ENCODE results near the gene BMP5. TPM values are rescaled to one million over a fixed set of nuclear protein-coding genes. Genes with fewer than 3 reads are reported as not detected.
A peak's percentile ranks its signal among the peaks of the same experiment; 100 is the strongest.

BMP5 gene
- total RNA-seq, 4 donors from 2014 or later = 1.8 to 5.6 (median 3.4) TPM

DNA sequence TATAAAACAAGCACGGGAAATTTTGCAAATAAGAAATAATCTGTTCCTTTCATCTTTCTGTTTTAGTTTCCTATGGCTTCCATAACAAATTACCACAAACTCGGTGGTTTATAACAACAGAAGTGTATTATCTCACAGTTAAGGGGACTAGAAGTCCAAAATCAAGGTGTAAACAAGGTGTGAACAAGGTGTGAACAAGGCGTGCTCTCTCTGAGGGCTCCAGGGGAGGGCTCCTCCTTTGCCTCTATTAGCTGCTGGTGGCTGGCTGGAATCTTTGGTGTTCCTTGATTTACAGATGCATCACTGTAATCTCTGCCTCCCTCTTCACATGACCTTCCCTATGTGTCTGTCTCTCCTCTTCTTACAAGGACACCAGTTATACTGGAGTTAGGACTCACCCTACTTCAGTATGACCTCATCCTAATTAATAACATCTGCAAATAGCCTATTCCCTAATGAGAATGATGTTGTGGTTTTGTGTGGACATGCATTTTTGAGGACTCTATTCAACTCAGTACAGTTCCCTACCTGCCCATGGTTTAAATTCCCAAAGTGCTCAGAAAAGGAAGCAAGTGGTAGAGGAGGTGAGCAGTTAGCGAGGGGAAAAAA lies 17.5 kb upstream of the BMP5 start:
- no peak overlapping the region for H3K4me3 ChIP-seq
- 70 to 75% methylated on average over 3 to 4 of the region's 4 CpGs for WGBS, 2 donors (ENCODE audit: low coverage in 1 of 2)
- H3K27me3 ChIP-seq = no peaks in the 10 kb centered on the region
- no peaks in the 10 kb centered on the region for H3K4me1 ChIP-seq
- TF ChIP-seq POLR2A (IDR thresholded peaks at IDR 0.05) (no peak), POLR2AphosphoS5 (IDR thresholded peaks at IDR 0.05) (no peak), EP300 (IDR thresholded peaks at IDR 0.05; ENCODE audit: low read depth) (no peak)
- TF ChIP-seq, protein P1, sequence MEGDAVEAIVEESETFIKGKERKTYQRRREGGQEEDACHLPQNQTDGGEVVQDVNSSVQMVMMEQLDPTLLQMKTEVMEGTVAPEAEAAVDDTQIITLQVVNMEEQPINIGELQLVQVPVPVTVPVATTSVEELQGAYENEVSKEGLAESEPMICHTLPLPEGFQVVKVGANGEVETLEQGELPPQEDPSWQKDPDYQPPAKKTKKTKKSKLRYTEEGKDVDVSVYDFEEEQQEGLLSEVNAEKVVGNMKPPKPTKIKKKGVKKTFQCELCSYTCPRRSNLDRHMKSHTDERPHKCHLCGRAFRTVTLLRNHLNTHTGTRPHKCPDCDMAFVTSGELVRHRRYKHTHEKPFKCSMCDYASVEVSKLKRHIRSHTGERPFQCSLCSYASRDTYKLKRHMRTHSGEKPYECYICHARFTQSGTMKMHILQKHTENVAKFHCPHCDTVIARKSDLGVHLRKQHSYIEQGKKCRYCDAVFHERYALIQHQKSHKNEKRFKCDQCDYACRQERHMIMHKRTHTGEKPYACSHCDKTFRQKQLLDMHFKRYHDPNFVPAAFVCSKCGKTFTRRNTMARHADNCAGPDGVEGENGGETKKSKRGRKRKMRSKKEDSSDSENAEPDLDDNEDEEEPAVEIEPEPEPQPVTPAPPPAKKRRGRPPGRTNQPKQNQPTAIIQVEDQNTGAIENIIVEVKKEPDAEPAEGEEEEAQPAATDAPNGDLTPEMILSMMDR (IDR thresholded peaks at IDR 0.05) = no peak
- DNase-seq = no peak
- no peaks in the 10 kb centered on the region for H3K36me3 ChIP-seq
- H3K27ac ChIP-seq = no peak overlapping the region
- in situ Hi-C loops (cut with MboI; ENCODE audit: low pct_ligation_motif_present in 1 of 4, low pct_unique_long_range_greater_than_20kb in 1 of 4, low sequenced_read_pairs in 3 of 4) (loop anchor here in 1 of 4 donors (25.0 kb wide), 1 partner anchor 456 kb away; no protein-coding TSS in a partner anchor), intact Hi-C loops (cut with DNase I; ENCODE audit: low total_unique reads) (no loop called here)
- H3K9me3 ChIP-seq = no peaks in the 10 kb centered on the region

DNA sequence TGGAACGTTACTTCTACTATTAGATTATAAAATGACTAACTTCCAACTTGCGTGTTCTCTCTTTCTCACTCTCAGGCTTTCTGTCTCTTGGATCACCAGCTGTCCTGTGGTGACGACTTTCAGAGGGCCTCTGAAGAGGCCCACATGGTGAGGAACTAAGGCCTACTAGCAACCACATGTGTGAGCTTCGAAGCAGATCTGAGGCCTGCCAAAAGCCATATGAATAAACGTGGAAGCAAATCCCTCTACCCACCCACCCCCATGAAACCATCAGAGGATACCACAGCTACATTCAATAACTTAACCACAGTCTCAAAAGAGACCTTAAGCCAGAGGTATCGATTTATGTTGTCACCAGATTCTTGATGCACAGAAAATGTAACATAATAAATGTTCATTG lies 13.5 kb upstream of the BMP5 start:
- Histone ChIP-seq H3K36me3 (no peaks in the 10 kb centered on the region), H3K4me1 (no peaks in the 10 kb centered on the region), H3K4me3 (no peak overlapping the region), H3K27ac (no peak overlapping the region), H3K27me3 (no peaks in the 10 kb centered on the region), H3K9me3 (no peaks in the 10 kb centered on the region)
- DNase-seq = no peak
- intact Hi-C loops (cut with DNase I; ENCODE audit: low total_unique reads) (no loop called here), in situ Hi-C loops (cut with MboI; ENCODE audit: low pct_ligation_motif_present in 1 of 4, low pct_unique_long_range_greater_than_20kb in 1 of 4, low sequenced_read_pairs in 3 of 4) (loop anchor here in 1 of 4 donors (25.0 kb wide), 1 partner anchor 452 kb away; no protein-coding TSS in a partner anchor)
- TF ChIP-seq, protein P1 (IDR thresholded peaks at IDR 0.05) = no peak
- TF ChIP-seq POLR2AphosphoS5 (IDR thresholded peaks at IDR 0.05) (no peak), EP300 (IDR thresholded peaks at IDR 0.05; ENCODE audit: low read depth) (no peak), POLR2A (IDR thresholded peaks at IDR 0.05) (no peak)
- WGBS, 2 donors (ENCODE audit: low coverage in 1 of 2) = 75 to 84% methylated on average over 4 to 6 of the region's 6 CpGs

DNA sequence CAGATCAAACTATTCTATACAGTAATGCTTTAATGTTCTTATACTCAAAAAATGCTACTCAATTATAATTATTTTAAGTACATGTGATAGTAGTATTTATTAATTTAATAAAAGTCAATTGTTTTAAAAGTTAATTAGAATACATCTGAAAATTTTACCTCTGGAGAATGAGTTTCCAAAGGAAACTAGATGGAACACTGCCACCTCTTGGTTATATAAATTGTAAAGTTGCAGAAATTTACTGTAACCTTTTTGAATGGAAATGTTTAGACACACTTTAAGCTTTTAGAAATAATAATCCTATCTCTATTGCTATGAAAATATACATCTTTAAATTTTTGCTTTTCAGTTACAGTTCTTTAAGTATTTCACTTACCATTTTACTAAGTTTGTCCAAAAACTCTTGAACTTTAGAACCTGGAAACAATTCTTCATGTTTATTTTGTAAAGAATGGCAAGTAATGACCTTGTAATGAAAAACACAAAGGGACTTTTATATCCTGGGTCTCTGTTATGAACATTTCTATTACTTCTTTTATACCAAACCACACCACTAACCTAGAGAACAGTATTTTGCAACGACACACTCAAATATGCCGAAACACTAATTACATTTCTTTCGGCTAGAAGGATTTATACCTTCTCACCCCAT lies 10.9 kb upstream of the BMP5 start:
- Histone ChIP-seq H3K4me3 (no peak overlapping the region), H3K4me1 (no peaks in the 10 kb centered on the region), H3K27me3 (no peaks in the 10 kb centered on the region), H3K9me3 (no peaks in the 10 kb centered on the region), H3K36me3 (no peaks in the 10 kb centered on the region), H3K27ac (no peak overlapping the region)
- TF ChIP-seq, protein P1 (IDR thresholded peaks at IDR 0.05) = peak in 4 of 5 experiments; percentile 16 to 33 (median 26)
- no peak for TF ChIP-seq POLR2A (IDR thresholded peaks at IDR 0.05)
- DNase-seq = no peak
- intact Hi-C loops (cut with DNase I; ENCODE audit: low total_unique reads) = no loop called here
- in situ Hi-C loops (cut with MboI; ENCODE audit: low pct_ligation_motif_present in 1 of 4, low pct_unique_long_range_greater_than_20kb in 1 of 4, low sequenced_read_pairs in 3 of 4) = loop anchor here in 1 of 4 donors (25.0 kb wide), 1 partner anchor 449 kb away; no protein-coding TSS in a partner anchor
- 76 to 87% methylated on average over 3 of the region's 3 CpGs for WGBS, 2 donors (ENCODE audit: low coverage in 1 of 2)

DNA sequence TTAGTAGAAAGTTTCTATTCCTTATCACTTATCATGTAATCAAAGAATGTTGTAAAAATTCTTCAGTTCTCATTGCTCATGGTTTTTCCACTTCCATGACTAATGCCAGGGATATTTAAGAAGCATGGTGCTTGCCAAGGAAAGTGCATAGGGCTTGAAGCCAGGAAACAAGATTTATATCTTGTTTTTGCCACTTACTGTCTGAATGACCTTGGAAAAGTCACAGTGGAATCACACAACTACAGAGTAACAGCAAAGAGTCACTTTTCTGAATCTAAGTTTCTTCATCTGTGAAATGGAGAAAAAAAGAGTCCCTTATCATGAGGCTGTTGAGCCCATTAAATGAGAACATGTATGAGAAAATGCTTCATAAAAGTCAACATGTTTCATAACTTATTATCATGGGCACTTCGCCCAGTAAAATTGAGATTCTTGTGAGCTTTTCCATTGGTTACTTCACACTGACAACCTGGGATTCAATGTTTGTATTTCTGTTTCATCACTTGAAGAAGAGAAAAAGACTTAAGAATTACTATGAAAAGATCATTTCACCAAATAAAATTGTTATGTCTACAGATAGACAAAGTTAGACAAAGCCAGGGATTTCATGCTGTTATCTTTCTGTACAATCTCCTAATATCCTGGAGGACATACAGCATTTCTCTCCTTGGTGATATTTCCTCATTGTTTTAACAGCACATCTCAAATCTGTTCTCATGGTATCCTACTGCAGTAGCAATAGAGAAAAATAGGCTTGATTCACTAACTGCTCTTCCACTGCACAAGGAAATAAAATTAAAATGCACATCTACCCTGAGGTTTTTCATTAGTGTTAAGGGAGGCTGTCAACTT lies 7.6 kb upstream of the BMP5 start:
- TF ChIP-seq POLR2A (IDR thresholded peaks at IDR 0.05) (no peak), POLR2AphosphoS5 (IDR thresholded peaks at IDR 0.05) (no peak)
- no peaks in the 10 kb centered on the region for H3K9me3 ChIP-seq
- H3K36me3 ChIP-seq = no peaks in the 10 kb centered on the region
- H3K27ac ChIP-seq = peak overlapping the region in 1 of 4 donors; percentile 24
- in situ Hi-C loops (cut with MboI; ENCODE audit: low pct_ligation_motif_present in 1 of 4, low pct_unique_long_range_greater_than_20kb in 1 of 4, low sequenced_read_pairs in 3 of 4) (loop anchor here in 1 of 4 donors (25.0 kb wide), 1 partner anchor 446 kb away; no protein-coding TSS in a partner anchor), intact Hi-C loops (cut with DNase I; ENCODE audit: low total_unique reads) (no loop called here)
- 41 to 88% methylated on average over 1 of the region's 1 CpG for WGBS, 2 donors (ENCODE audit: low coverage in 1 of 2)
- no peaks in the 10 kb centered on the region for H3K4me1 ChIP-seq
- DNase-seq = no peak
- no peak overlapping the region for H3K4me3 ChIP-seq
- H3K27me3 ChIP-seq = no peaks in the 10 kb centered on the region
